Endometrial microvascular endothelial cells (primary cell): Measurements from ENCODE around the gene ALB. TPM values are rescaled to one million over a fixed set of nuclear protein-coding genes. Genes with fewer than 3 reads are reported as not detected.

Source experiments
- in situ Hi-C: cut with HindIII; loops from 2 replicates; pipeline ENCODE4 v1.10.0; 2017; ENCODE audit warnings: low sequenced_read_pairs, low pct_unique_long_range_greater_than_20kb; ENCODE audit errors: inconsistent ontology term
- total RNA-seq: library from RNA; depleted of rRNA; stranded (reverse); fragments of >200 nt; gene quantifications from one replicate; pipeline ENCODE4 v1.2.3, GENCODE V29; 2015; ENCODE audit errors: inconsistent ontology term

Gene ALB
- total RNA-seq, 1 donor from 2014 or later, result not detected

- in situ Hi-C loops, result no loop called here
Observed at GRCh38 chr4:73406548-73406875, 2.4 kb downstream of the ALB start.

- in situ Hi-C loops, result no loop called here
Observed at GRCh38 chr4:73407227-73407673, 3.2 kb downstream of the ALB start.

GRCh38 chr4:73408181-73408867 is 4.2 kb downstream of the ALB start:
- in situ Hi-C loops, result no loop called here

- in situ Hi-C loops, result no loop called here
Observed at GRCh38 chr4:73409012-73409862, 5.2 kb downstream of the ALB start.

GRCh38 chr4:73409978-73410548 is 6.0 kb downstream of the ALB start:
- in situ Hi-C loops, result no loop called here

GRCh38 chr4:73410916-73411730 is 7.0 kb downstream of the ALB start:
- in situ Hi-C loops, result no loop called here

- in situ Hi-C loops, result no loop called here
Observed at GRCh38 chr4:73411731-73412414, 7.8 kb downstream of the ALB start.

GRCh38 chr4:73413294-73413755 is 9.2 kb downstream of the ALB start:
- in situ Hi-C loops, result no loop called here

GRCh38 chr4:73414936-73415271 is 10.8 kb downstream of the ALB start:
- in situ Hi-C loops, result no loop called here

GRCh38 chr4:73415807-73416238 is 11.7 kb downstream of the ALB start:
- in situ Hi-C loops, result no loop called here

- in situ Hi-C loops, result no loop called here
Observed at GRCh38 chr4:73416423-73417087, 12.5 kb downstream of the ALB start.

GRCh38 chr4:73417342-73417741 is 13.3 kb downstream of the ALB start:
- in situ Hi-C loops, result no loop called here

- in situ Hi-C loops, result no loop called here
Observed at GRCh38 chr4:73417973-73418372, 13.9 kb downstream of the ALB start.

- in situ Hi-C loops, result no loop called here
Observed at GRCh38 chr4:73418677-73419076, 14.6 kb downstream of the ALB start.

GRCh38 chr4:73419106-73420038 is 15.3 kb downstream of the ALB start:
- in situ Hi-C loops, result no loop called here

GRCh38 chr4:73420615-73421014 is 16.5 kb downstream of the ALB start:
- in situ Hi-C loops, result no loop called here
